Measurements from ENCODE around the gene RABEP1. TPM values are rescaled to one million over a fixed set of nuclear protein-coding genes. Genes with fewer than 3 reads are reported as not detected.
"Not testable (repeated sequence)": the region's sequence is repeated elsewhere in the genome, so short reads cannot be mapped to it uniquely, and the experiment has no call there.

The RABEP1 gene
- total RNA-seq, 1 donor from 2014 or later = 26.6 TPM

GRCh38 chr17:5430413-5430999 lies 148.4 kb downstream of the RABEP1 start:
- H3K9ac ChIP-seq (ENCODE audit: low read depth in 1 of 3, low read length in 3 of 3) = no peak overlapping the region
- no peak overlapping the region for H3K4me3 ChIP-seq (ENCODE audit: low read length in 3 of 3)
- peaks cover 65 to 78% (median 78%) of the 10 kb centered on the region in 3 donors for H3K36me3 ChIP-seq (ENCODE audit: control insufficient read depth in 3 of 3, insufficient read depth in 3 of 3, low read length in 3 of 3)
- peaks cover 0 to 5% (median 0%) of the 10 kb centered on the region in 3 donors for H3K4me1 ChIP-seq (ENCODE audit: control insufficient read depth in 3 of 3, insufficient read depth in 3 of 3, low read length in 3 of 3)
- H3K27me3 ChIP-seq (ENCODE audit: control insufficient read depth in 3 of 3, insufficient read depth in 3 of 3, low read length in 3 of 3) = no peaks in the 10 kb centered on the region
- no peak overlapping the region for H3K27ac ChIP-seq (ENCODE audit: low read depth, low read length)
- H3K9me3 ChIP-seq (ENCODE audit: control insufficient read depth in 3 of 3, low read length in 3 of 3) = no peaks in the 10 kb centered on the region

GRCh38 chr17:5431234-5431633 lies 149.2 kb downstream of the RABEP1 start:
- not testable (repeated sequence) for H3K9me3 ChIP-seq (ENCODE audit: control insufficient read depth in 3 of 3, low read length in 3 of 3); H3K27ac ChIP-seq (ENCODE audit: low read depth, low read length); H3K27me3 ChIP-seq (ENCODE audit: control insufficient read depth in 3 of 3, insufficient read depth in 3 of 3, low read length in 3 of 3); H3K4me1 ChIP-seq (ENCODE audit: control insufficient read depth in 3 of 3, insufficient read depth in 3 of 3, low read length in 3 of 3); H3K4me3 ChIP-seq (ENCODE audit: low read length in 3 of 3); H3K9ac ChIP-seq (ENCODE audit: low read depth in 1 of 3, low read length in 3 of 3)
- H3K36me3 ChIP-seq (ENCODE audit: control insufficient read depth in 3 of 3, insufficient read depth in 3 of 3, low read length in 3 of 3) = peaks cover 58 to 74% (median 73%) of the 10 kb centered on the region in 3 donors

GRCh38 chr17:5431949-5432556 lies 150.0 kb downstream of the RABEP1 start:
- Histone ChIP-seq H3K4me1 (ENCODE audit: control insufficient read depth in 3 of 3, insufficient read depth in 3 of 3, low read length in 3 of 3) (peaks cover 0 to 5% (median 0%) of the 10 kb centered on the region in 3 donors), H3K9me3 (ENCODE audit: control insufficient read depth in 3 of 3, low read length in 3 of 3) (no peaks in the 10 kb centered on the region), H3K4me3 (ENCODE audit: low read length in 3 of 3) (no peak overlapping the region), H3K27ac (ENCODE audit: low read depth, low read length) (no peak overlapping the region), H3K9ac (ENCODE audit: low read depth in 1 of 3, low read length in 3 of 3) (no peak overlapping the region), H3K36me3 (ENCODE audit: control insufficient read depth in 3 of 3, insufficient read depth in 3 of 3, low read length in 3 of 3) (peaks cover 56 to 76% (median 73%) of the 10 kb centered on the region in 3 donors), H3K27me3 (ENCODE audit: control insufficient read depth in 3 of 3, insufficient read depth in 3 of 3, low read length in 3 of 3) (no peaks in the 10 kb centered on the region)

- peaks cover 4 to 18% (median 15%) of the 10 kb centered on the region in 3 donors for H3K4me1 ChIP-seq (ENCODE audit: control insufficient read depth in 3 of 3, insufficient read depth in 3 of 3, low read length in 3 of 3)
- H3K27me3 ChIP-seq (ENCODE audit: control insufficient read depth in 3 of 3, insufficient read depth in 3 of 3, low read length in 3 of 3) = no peaks in the 10 kb centered on the region
- H3K27ac ChIP-seq (ENCODE audit: low read depth, low read length) = peak overlapping the region; percentile 27
- no peaks in the 10 kb centered on the region for H3K9me3 ChIP-seq (ENCODE audit: control insufficient read depth in 3 of 3, low read length in 3 of 3)
- H3K36me3 ChIP-seq (ENCODE audit: control insufficient read depth in 3 of 3, insufficient read depth in 3 of 3, low read length in 3 of 3) = peaks cover 40 to 60% (median 56%) of the 10 kb centered on the region in 3 donors
- no peak overlapping the region for H3K4me3 ChIP-seq (ENCODE audit: low read length in 3 of 3)
- peak overlapping the region in 1 of 3 donors; percentile 7 for H3K9ac ChIP-seq (ENCODE audit: low read depth in 1 of 3, low read length in 3 of 3)
Measured at GRCh38 chr17:5434984-5435383, 152.9 kb downstream of the RABEP1 start.

Other genes starting within 250 kb of the RABEP1 start
- gene SLC52A1, start 246.9 kb upstream of the RABEP1 start, total RNA-seq = not detected
- 6.3 TPM for gene ZFP3, start 203.8 kb upstream of the RABEP1 start, total RNA-seq
- 6.8 TPM for gene ZNF232, start 170.4 kb upstream of the RABEP1 start, total RNA-seq
- 3.7 TPM for gene USP6, start 166.3 kb upstream of the RABEP1 start, total RNA-seq
- 8.9 TPM for gene ZNF594, start 90.4 kb upstream of the RABEP1 start, total RNA-seq
- gene SCIMP, start 47.4 kb upstream of the RABEP1 start, total RNA-seq = 2.1 TPM
- 46.4 TPM for gene NUP88, start 137.4 kb downstream of the RABEP1 start, total RNA-seq
- 32.4 TPM for gene RPAIN, start 137.9 kb downstream of the RABEP1 start, total RNA-seq
- 142 TPM for gene C1QBP, start 156.9 kb downstream of the RABEP1 start, total RNA-seq
- 7.3 TPM for gene DHX33, start 186.7 kb downstream of the RABEP1 start, total RNA-seq
- 26.1 TPM for gene DERL2, start 203.9 kb downstream of the RABEP1 start, total RNA-seq
- gene MIS12, start 204.3 kb downstream of the RABEP1 start, total RNA-seq = 25.6 TPM